GM18526 (cell line): ENCODE measurements around the gene AGGF1.

Experiments
- POLR2A ChIP-seq: IDR thresholded peaks from 3 replicates; pipeline ENCODE4 v1.6.1; 2011; ENCODE audit not compliant: insufficient read length; ENCODE audit errors: extremely low read depth

Gene AGGF1

DNA sequence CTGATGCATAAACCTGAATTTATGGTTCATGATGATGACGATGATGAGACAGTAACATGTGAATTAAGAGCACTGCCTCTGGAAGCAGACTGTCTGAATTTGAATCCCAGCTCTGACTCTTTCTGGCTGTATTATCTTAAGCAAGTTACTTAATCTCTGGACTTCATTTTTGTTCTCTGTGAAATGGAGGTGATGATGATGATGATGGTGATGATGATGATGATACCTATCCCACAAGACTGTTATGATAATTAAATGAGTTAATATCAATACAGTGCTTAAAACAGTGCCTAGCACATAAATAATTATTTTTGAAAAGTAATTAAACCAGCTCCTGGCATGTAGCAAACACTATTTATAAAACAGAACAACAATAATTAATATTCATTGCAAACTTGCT lies 13.2 kb upstream of the AGGF1 start:
- no peak for TF ChIP-seq POLR2A

DNA sequence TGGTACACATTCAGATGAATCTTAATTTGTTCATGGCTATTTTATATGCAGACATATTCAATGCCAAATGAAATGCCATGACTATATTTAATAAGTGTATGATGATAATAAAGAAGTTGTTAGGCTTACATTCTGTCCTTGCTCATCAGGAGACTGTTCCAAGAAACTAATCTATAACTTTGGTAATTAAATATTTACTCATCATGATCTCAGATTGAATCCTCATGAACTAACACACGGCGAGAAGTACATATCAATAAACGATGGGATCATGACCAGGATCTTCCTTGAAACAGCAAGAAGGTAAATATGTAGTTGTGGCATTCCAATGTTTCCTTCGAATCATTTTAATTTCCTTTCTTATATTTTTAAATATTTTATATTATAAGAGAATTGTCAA lies 12.5 kb upstream of the AGGF1 start:
- no peak for TF ChIP-seq POLR2A

DNA sequence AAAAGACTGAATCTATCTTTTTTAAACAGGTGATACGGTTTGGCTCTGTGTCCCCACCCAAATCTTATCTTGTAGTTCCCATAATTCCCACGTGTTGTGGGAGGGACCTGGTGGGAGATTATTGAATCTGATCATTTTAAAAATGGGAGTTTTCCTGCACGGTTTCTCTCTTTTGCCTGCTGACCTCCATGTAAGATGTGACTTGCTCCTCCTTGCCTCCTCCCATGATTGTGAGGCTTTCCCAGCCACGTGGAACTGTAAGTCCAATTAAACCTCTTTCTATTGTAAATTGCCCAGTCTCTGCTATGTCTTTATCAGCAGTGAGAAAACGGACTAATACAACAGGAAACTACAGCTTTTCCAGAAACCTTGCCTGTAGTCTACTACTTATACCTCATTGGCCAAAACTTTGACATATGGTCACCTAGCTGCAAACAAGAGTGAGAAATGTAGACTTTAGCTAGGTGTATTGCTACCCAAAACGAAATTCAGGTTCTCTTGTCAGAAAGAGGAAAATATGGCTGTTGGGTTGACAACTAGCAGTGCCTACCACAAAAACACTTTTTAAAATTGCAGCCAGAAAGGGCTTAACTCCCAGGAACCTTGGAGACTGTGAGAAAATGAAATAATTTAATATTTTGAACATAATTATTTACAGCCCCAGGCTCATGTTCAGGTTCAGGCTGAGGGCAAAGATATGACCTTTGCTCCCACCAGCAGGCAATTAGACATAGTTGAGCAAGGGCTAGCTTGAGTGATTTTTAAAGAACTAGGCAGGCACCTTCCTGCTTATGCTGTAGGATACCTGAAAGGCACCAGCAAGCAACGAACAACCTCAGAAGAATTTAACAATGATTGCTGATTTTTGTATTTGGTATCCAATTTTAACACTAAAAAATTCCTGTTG lies 7.4 kb upstream of the AGGF1 start:
- no peak for TF ChIP-seq POLR2A

DNA sequence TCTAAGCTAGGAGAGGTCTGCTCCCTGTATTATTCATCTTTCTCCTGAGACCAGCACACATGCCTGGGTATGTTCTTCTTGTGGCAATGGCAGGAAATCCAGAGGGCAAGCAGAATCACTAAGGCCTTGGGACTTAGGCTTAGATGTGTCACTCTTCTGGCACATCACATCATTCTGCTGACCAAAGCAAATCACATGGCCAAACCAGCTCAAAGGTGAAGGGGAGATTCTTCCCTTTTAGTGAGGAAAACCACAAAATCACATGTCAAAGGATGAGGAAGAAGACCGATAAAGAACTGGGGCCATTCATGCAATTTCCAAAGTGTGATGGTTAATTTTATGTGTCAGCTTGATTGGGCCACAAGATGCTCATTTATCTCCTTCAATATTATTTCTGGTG lies 5.7 kb upstream of the AGGF1 start:
- TF ChIP-seq POLR2A = no peak

DNA sequence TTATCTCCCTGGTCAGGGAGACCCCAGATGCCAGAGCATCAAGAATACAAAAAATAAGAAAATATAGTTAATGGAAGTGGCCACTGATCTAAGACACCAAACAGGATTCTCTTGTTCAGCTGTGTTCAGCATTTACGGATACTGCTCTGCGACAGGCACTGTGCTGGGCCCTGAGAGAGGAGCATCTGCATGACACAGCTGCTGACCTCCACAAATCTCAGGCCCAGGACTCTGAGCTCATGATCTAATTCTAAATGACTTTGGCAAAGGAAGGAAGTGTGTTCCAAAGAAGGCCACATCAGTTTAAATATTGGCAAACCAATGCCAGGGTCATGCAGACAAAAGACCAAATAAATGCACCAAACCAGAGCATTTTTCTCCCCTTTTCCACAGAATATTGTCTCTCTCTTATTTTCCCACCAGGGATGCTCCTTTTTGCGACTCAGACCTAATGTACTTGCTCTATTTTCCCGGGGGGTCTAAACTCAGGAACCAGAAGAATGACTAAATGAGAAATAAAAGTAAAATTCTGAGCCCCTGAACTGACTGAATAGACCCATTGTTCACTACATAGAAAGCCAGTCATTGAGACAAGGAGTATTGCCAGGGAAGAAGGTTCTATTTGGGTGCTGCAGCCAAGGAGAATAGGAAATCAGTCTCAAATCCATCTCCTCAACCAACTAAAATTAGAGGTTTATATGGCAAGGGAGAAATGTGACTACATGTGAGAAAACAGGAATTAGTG lies 1.4 kb upstream of the AGGF1 start:
- no peak for TF ChIP-seq POLR2A

DNA sequence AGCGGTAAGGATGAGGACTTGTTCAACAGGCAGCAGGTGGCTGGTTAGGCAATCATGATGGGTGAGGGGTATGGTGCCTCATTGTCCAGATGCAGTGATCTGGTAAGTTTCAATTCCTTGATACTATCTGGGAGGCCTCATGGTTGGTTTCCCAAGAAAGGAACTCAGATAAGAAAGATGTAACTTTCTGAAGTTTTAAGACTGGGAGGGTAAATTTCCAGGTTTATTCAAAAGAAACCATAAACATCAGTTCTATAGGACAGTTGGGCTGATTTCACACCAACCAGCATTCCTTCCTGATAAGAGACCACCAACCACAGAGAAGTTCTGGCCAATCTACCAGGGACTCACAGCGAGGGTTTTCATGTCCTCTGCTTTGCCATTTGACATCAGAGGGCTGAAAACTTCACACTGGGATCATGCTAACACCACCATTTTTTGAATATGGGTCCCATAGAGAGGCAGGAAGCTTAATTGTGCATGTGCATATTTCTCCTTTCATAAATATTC lies 773 bp upstream of the AGGF1 start:
- TF ChIP-seq POLR2A = no peak

DNA sequence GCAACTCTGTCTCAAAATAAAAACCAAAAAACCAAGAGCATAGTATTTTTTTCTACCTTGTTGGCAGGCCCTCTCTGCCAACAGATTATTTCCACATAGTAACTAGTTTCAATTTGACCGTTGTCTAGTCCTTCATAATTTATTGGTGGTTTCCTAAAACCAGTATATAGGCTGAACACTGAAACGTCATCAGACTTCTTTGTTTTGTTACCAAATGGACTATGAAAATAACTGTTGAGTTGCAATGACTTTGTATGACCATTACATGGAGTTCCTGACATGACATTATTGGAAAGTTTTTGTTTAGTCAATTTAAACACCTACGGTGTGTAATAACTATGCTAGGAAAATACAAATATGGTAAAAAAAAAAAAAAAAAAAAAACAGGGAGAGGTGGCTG lies 1.7 kb downstream of the AGGF1 start:
- TF ChIP-seq POLR2A = no peak

DNA sequence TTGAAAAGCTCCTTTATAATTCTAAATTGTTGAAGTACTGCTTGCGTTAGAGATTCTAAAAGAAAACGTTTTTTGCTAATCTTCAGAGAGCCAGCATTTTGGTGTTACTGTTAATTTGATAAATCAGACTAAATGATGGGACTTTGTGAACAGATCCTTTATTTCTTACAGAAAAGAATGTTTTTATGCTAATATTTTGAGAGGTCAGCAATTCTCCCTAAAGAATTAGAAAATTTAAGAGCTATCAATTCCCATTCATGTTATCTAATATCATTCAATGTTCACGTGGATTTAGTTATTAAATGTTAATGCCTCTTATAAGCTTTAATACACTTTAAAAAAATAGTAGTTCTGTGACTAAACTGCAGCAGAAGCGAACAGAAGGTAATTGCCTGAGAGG lies 2.4 kb downstream of the AGGF1 start:
- no peak for TF ChIP-seq POLR2A

DNA sequence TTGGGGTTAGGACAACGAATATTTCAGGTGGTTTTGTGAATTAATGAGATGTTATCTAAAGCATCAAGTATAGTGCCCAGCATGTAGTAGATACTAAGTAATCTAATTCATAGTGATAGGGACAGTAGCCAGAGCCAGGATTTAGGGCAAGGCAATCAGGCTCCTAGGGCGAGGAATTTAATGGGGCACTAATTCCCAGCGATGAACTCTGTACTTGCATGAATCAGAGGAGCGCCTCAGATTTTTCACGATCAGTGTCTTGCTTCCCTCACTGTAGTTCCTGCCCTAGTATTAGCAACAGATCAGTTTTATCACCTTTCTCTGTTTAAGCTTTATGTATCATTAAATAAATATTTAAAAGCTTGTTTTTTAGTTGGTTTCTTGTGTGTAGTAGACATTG lies 3.1 kb downstream of the AGGF1 start:
- TF ChIP-seq POLR2A = no peak

DNA sequence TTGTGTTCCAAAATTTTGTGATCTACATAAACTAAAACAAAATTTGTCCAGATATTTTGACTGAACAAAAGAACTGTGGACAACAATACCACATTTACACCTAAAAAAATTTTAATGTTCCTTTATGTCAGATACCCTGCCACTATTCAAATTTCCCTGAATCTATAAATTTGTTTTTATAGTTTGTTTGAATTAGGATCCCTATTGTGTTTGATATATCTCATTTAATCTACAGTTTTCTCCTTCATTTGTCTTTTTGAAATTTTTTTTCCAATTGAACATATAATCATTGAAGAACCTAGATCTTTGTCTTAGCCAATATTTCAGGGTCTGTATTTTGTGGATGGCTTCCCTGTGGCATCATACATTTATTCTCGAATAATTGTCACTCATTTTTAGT lies 5.7 kb downstream of the AGGF1 start:
- no peak for TF ChIP-seq POLR2A

DNA sequence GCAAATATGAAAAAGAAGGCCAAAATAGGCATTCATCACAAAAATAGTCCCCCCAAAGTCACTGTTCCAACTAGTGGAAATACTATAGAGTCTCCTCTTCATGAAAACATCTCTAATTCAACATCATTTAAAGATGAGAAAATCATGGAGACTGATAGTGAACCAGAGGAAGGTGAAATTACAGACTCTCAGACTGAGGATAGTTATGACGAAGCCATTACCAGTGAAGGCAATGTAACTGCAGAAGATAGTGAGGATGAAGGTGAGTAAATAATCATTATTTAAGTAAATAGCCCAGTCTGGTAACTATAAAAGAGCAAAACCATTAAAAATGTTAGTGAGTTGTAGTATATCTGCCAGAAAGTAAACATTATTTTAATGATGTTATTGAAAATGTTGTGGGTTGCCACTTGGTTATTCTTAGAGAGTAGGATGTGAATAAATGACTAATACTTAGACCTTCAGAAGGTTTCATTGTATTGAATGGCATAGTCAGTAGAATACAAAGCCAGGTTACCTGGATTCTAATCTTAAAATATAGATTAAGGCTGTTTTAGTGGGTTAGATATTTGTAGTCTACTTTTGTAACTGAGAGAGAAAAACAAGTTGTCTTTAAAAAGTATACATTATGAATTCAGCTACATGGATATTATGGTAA lies 16.3 kb downstream of the AGGF1 start:
- no peak for TF ChIP-seq POLR2A

DNA sequence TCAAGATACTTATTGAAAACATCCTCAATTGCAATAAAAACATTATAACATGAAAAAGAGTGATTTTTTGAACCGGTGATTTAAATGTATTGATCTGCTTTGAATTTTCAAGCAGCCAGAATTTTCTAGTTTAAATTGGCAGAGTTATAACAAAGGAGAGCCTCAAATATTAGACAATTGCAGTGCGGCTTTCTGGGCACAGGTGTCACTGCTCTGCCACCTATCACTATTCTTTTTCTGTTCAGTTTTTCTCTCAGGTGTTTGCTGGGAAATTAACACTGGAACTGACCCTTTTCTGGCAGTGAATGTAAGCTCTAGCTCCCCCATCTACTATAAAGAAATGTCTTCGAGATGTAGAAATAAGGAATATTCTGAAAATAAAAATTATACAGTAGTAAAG lies 33.8 kb downstream of the AGGF1 start:
- TF ChIP-seq POLR2A = no peak

DNA sequence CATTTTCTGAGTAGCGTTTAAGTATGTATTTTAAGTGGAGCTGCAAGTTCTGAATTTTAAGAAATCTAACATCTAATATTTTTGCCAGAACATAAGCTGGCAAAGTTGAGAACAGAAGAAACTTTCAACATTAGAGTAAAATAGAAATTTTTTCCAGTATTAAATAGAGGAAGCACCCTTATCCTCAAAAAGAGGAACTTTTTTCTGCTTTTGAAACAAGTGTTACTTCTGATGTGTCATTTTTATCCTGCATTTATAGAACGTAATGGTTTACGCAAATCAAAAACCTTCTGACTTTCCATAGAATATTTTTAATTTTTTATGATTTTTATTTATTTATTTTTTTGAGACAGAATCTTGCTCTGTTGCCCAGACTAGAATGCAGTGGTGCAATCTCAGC lies 35.1 kb downstream of the AGGF1 start:
- TF ChIP-seq POLR2A = no peak

DNA sequence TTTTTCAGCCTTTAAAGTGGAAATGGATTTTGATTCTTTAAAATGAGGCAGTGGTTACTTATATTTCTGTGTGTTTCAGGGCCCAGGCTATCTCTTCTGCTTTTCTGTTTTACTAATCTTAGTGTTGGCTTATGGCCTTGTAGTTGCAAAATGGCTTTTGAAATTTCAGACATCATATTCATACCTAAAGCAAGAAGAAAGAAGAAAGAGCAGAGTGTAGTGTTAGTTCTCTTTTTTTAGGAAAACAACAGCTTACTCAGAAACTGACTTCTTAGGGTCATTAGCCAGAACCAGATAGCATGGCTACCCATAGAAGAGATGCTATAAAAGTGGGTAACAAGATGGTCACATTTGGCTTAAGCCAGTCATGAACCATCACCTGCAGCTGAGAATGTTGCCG lies 36.0 kb downstream of the AGGF1 start:
- no peak for TF ChIP-seq POLR2A

DNA sequence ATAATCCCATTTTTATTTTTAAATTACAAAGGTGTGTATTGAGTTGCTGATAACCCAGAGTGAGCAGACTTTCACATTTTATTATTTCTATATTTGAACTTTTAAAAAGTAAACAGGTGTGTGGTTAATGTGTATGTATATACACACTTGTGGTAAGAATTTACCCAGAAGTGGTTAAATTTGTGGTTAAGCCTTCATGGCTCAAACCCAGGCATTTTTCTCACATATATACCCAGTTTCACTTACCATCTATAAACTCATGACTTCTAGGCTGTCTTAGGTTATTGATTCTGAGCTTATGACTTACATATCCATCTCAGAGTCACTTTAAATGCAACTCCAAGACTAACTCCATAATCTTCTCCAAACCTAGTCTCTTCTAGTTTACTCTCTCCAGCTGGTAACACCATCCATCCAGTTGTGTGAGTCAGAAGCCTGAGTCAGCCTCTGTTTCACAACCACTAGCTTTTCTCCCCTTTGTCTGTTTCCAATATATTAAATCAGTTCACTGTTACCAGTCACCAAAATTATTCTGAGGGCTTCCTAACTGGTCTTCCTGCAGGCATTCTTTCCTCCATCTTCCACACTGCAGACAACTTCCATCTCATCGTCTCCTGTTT lies 36.7 kb downstream of the AGGF1 start:
- no peak for TF ChIP-seq POLR2A
